GM21515 (cell line): ENCODE data around the gene SMURF2.
A peak's percentile ranks its signal among the peaks of the same experiment; 100 is the strongest.

Experiments used
- ATAC-seq: cut with Tn5 transposase; IDR thresholded peaks from one replicate; pipeline ENCODE4 v1.9.1; 2021; ENCODE audit not compliant: unreplicated experiment

Gene SMURF2

DNA sequence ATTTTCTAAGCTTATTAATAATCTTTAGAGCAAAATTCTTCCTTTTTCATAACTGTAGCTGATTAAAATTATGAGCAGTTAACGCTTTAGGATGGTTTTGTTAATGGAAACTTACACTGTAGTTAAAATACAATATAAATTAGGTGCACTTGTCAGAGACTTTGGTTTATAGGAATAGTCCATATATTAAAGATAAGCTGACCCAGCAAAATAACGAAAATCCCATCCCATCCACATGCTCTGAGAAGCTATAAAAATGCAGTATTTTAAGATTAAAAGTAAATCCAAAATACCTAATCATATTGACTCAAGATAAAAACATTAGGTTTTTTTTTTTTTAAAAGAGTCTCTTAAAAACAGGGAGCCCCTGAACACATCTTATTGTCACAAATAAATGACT lies 117.4 kb downstream of the SMURF2 start:
- no peak for ATAC-seq

DNA sequence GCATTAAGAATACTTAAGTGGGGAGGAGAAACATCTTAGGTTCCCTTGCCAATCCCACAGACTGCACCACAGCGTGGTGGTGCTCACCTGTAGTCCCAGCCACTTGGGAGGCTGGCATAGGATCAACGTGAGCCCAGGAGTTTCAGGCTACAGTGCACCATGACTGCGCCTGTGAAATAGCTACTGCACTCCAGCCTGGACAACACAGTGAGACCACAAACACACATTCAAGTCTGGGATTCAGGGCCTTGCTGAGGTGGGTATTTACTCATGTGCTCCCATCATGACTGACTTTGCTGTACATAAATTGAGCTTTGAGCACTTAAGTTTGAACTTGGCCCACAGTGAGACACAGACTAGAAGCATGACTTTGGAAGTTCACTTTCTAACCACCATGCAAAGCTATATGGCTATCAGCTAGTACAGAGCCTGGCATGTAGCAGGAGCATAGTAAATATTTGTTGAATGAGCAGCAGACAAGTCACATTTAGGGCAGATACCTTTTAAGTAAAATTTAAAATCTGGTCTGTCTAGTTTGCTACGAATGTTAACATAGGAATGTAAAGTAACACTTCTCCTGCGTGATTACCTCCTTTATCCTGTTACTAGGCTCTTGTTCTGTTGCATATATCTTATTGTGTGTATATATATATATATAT lies 121.9 kb downstream of the SMURF2 start:
- no peak for ATAC-seq

DNA sequence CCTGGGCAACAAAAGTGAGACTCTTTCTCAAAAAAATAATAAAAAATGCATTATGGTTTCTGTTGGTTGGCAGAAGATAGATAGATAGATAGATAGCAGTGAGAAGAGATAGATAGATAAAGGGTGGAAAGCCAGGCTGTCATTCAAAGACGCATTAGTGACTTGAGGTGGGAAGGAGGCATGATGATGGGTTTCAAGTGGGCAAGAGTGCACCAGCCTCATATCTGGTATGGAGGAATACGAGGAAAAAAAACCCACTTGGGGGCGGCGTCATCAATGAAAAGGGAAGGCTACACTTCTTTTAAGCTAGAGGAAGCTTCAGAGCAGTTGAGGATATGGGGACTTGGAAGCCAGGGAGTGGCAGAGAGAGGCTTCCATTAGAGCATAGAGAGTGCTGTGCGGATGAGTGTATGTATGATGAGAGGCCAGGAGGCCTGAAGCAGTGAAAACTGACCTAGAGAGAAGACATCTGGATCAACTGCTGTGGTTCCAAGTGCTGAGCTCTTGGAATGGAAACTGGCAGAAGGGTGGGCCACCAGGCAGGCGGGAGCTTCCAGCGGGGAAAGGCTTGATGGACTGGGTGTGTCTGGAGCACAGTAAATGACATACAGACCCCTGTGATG lies 123.5 kb downstream of the SMURF2 start:
- no peak for ATAC-seq

DNA sequence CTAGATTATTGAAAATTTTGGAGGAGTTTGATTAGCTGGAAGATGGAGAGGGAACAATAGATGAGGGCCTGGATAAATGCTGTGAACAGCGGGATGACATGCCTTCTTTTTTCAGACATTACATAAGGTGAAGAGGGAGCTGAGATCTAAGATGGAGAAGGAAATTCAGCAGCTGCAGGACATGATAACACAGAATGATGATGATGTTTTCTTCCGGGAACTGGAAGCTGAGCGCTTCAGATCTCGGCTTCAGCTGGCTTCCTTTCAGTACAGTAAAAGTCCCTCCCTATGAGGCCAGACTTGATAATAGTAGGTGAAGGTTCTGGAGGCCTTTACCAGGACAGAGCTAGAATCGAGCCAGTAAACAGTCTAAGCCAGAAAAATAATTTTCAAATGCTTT lies 124.6 kb downstream of the SMURF2 start:
- no peak for ATAC-seq

DNA sequence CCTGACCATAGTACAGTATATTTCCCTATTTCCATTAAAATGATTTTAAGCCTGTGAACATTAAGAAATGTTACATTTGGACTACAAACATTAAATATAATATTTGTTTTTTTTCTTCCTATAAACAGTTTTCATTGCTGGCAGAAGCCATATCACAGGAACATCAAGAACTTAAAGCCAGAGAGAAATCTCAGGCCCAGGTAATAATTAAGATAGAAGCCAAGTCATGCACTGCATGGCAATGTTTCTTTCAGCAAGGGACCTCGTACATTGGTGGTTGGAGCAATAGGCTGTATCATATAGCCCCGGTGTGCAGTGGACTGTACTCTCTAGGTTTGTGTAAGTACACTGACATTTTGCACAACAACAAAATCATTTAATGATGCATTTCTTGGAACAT lies 125.2 kb downstream of the SMURF2 start:
- no peak for ATAC-seq

DNA sequence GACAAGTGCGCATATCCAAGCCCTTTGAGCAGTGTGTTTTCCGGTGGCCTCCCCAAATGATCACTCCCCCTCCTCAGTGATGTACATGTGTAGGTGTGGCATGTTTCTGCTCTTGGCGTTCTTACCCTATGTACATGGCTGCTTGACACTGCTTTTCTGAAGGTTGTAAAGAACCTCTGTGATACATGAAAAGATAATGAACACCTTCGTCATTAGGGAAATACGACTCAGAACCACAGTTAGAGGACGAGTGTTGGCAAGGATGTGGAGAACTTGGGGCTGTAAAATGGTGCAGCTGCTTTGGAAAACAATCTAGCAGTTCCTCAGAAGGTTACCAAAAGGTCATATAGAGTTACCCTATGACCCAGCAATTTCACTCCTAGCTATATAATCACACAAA lies 126.8 kb downstream of the SMURF2 start:
- ATAC-seq: no peak

DNA sequence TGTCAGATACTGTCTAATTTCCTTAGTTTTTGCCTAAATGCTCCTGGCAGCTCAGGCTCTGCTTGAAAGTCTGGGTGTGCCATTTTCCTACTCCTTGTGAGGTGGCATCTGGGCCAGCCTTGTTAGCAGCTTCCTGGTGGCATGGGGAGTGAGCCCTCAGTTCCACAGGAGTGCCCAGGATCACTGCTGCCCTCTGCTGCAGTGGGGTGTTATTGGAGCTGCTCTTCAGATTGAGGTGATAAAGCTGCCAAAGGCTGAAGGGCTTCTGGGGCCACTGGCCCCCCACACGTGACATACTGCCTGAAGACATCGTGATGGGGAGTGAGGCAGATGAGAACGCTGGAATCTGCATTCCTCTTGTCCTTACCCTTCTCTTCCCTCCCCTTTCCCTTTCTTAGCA lies 127.9 kb downstream of the SMURF2 start:
- ATAC-seq: no peak

DNA sequence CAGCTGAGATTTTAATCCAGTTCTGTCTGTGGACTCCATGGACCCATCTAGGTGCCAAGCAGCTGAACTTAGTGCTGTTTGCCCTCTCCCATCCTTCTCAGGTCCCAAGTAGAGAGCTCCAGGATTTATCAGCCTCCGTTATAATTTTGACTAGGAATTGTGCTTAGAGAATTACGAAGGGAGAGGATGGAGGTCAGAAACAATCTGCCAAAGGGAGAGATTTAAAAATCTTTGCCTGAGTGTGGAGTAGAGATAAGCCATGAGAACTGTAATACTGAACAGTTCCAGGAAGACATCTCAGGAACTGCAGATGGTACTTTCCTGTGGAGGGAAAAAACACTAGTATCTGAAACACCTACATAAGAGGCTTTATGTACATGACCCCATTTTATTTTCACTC lies 128.3 kb downstream of the SMURF2 start:
- no peak for ATAC-seq

DNA sequence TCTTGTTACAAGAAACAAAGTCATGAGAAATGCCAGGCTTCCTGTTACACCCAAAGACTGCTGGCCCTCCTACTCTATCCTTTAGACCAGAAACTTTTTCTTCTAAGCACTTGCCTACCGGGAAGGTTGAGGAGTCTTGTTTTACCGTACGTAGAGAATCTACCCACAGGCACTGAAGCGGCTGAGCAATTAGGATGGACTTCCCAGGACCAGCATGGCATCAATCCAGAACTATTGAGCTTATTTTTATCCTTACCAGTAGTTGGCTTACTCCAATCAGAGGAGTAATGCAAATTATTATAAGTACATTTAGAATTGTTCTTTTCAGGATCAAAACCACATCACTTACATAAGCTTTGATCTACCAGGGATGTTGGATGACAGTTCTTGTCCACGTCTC lies 129.7 kb downstream of the SMURF2 start:
- ATAC-seq: no peak

DNA sequence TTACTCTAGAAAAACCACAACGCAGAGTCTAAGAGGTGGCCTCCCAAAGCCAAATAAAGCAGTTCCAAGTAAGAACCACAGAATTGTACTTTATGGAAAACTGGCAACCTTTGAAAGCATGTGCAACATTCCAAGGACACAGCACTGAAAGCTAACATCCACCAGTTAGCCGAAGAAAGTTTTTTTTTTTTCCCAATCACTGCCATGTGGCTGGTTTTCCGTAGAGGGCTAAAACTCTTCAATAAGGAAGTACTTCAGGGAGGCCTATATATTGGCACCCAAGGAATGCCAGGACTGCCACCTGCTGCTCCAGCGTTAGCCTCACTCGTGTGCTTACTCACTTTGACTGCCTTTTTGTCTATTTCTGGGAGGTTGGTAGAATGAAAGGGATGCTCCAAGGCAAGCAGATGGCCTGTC lies 130.1 kb downstream of the SMURF2 start:
- no peak for ATAC-seq

DNA sequence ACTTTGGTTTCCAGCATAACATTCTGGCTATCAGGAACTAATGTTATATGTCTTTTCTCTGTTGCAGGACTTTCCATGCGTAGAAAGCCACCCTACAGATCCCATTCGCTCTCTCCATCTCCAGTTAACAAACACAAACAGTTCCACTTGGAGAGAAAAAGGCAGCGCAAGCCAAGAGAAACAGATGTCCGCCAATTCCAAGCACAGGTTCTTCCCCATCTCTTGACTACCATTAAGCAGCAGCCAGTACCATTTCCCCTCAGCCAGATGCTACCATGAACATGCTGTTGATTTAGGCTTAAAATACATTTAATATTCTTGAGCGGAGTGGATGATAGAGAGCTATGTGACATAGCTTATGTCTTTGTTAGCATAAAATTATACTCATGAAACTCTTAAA lies 132.9 kb downstream of the SMURF2 start:
- ATAC-seq: no peak

DNA sequence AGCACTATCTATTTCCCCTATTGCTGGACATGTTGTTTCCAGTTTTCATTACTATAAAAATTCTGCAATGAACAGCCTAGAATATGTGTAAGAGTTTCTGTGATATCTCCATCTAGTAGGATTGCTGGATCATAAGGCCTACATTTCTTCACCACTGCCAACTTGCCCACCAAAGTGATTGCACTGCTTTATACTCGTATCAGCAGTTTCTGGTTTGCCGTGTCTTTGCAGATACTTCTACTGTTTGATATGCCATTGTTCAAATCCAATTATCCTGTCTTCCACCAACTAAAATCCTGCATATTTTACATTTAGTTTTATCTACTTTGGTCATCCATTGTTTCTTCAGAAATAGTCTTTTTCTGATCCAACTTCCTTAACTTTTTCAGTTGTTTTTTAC lies 134.2 kb downstream of the SMURF2 start:
- ATAC-seq: no peak

DNA sequence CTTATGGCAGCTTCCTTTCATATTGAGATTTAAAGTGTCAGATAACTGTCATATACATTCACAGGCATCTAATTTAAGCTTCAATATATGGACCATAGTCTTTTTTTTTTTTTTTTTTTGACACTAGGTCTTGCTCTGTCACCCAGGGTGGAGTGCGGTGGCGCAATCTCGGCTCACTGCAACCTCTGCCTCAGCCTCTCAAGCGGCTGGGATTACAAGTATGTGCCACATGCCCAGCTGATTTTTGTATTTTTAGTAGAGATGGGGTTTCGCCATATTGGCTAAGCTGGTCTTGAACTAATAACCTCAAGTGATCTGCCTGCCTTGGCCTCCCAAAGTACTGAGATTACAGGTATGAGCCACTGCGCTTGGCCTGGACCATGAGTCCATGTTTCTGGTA lies 141.7 kb downstream of the SMURF2 start:
- ATAC-seq: no peak

DNA sequence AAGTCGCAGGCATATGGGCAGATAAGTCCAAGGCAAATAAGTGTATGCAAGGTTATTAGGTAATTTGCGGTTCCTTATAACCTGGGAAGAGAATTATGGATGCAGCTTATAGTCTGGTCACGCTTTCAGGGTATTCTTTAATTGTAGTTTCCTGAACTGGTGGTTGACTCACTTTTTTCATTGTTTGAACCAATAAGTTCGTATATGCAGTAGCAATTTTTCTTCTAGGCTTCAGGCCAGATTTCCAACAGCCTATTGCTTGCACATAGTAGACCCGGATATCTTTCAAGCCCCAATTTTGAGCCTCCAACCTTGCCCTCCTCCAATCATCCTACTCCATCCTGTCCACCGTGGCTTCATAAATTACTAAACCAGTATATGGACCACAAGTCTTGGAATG lies 142.5 kb downstream of the SMURF2 start:
- ATAC-seq: no peak

DNA sequence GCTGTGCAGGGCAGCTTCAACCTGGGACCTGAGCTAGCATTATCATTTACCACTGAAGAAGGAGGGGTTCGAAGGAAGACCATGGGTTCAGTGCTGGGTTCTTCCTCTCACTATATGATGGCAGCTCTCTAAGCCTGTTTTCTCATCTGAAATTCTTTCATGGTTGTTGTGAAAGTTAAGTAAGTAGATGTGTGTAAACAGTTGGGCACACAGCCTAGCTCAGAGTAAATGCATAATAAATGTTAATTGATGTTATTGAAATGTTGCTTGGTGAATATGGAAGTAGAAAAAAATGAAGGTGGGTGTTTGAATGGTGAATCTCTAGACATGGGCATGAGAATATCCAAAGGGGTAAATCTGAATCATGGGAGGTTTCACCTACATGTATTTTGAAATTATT lies 146.3 kb downstream of the SMURF2 start:
- ATAC-seq: no peak

DNA sequence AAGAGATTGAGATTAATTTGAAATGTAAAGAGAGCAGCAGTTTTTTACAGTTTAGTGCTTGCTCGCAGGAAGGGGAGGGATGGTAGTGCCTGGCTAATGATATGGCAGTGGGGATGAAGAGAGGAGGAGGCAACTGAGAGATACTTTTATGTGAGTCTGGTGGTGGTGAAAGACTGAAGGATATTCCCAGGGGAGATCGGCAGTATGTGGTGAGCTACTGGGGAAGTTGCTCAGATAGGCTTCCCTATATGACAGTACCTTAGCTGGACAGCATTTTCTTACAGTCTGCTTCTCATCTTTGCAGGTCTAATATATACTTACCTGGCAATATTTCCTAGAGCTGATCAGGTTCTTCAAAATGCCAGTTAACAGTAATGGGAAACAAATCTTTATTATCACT lies 146.7 kb downstream of the SMURF2 start:
- ATAC-seq: no peak

DNA sequence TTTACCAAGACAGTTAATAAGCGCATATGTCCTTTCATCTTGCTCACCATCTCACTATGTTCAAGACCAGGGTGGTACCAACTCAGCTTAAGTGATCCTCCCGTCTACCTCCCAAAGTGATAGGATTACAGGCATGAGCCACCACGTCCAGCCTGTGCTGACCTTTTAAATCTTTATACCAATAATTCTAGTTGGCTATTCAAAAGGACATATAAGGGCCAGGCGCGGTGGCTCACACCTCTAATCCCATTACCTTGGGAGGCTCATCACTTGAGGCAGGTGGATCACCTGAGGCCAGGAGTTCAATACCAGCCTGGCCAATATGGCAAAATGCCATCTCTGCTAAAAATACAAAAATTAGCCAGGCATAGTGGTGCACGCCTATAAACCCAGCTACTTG lies 152.9 kb downstream of the SMURF2 start:
- no peak for ATAC-seq

DNA sequence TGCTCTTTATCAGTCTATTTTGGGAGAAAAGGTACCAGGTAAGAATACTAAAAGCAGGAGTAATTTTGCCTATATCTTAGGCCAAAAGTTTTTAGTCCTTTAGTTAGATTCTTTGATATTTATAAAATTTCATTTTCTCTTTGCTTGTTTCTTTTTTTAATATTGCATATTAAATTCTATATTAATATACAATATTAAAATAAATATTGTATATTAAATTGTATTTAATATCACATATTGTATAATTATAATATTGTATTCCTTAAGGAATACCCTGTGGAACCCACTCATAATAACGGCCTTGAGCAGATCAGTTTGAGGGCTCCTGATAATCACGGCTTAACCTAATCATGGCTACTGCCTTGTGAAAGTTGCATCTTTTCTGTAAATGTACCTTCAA lies 153.4 kb downstream of the SMURF2 start:
- no peak for ATAC-seq

DNA sequence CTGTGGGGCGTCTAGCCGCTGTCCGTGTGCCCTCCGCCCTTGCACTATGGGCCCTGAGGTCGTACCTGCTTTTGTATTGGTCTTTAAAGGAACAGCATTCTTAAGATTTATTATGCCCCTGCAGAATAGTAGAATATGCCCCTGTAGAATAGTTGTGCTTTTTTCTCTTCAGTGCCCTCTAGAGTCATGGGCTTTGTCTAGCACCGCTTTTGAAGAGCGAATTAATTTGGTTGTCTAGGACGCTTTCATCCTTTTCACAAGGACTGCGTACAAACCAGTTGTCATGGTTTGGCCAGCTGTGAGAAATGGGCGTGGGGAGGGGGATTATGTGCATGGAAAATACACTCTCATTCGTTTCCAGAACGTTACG lies 154.7 kb downstream of the SMURF2 start:
- ATAC-seq: peak; percentile 8

DNA sequence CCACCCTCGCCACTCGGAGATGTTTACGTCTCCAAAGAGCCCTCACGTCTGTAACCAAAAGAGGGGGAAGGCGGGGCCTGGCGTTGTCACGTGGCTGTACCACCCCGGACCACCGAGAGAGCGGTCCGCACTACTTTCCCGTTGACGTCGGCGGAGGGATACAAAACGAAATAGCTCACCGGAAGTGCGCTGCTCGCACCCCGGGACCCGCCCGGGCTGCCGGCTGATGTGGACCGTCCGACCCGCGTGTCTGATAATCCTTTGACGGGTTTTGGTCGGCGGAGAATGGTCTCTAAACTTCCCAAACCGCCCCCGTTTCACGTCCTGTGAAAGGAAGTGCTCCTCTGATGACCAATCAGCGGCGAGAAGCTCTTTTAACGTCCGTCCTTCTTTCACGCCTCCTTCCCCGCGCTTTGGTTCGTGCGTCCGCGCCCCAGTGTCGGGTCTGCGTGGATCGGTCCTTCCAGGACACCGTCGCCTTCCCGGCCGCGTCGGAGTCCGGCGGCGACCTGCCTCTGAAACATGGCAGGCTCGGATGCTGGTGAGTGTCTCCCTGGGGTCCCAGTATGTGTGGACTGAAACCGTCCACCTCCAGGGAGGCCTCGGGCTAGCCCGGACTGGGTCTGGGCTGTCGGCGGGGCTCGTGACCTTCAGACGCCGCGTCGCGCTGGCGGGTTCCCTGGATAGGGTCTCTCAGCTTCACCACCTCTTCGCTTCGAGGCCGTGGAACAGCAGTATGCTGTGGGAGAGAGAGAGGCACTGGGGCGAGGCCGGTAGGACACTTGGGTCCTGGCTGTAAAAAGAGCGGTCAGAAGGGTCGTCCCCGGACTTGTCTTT lies 155.3 kb downstream of the SMURF2 start, which contains the start of gene CEP95:
CEP95 (plus strand) TSS at position 402 of the 837 bp plus-strand sequence; CDS start at position 523, 121 bp downstream.
- ATAC-seq: peak; percentile 55

DNA sequence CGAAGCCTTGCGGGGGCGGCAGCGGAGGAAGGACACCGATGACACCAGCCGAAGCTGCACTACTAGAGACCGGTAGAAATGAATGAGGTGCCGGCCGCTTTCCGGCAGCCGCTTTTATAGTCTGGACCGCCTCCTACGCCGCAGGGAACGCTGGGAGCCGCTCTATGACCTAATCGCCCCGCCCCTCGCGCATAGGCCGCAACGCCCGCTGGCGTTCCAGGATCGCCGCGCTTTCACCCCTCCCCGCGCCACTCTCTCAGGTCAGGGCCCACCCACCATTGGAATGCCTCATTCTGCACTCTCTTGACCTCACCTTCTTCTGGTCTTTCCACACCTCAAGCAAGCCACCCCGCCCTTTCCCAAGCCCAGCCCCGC lies 155.9 kb downstream of the SMURF2 start, which contains the start of gene DDX5:
DDX5 (minus strand) TSS at position 89 of the 375 bp plus-strand sequence. CDS start 170 bp downstream, outside the sequence.
- peak; percentile 62 for ATAC-seq
